ENCODE data around the gene TMCC1. TPM values are rescaled to one million over a fixed set of nuclear protein-coding genes. Genes with fewer than 3 reads are reported as not detected.
"Not testable (repeated sequence)": the region's sequence is repeated elsewhere in the genome, so short reads cannot be mapped to it uniquely, and the experiment has no call there.

The TMCC1 gene
- total RNA-seq, 2 experiments from 2014 or later: 17.6 to 17.8 TPM

- Mint-ChIP-seq H3K27me3 (peaks cover 8% of the 10 kb centered on the region), H3K4me3 (no peak overlapping the region), H3K36me3 (no peaks in the 10 kb centered on the region), H3K9me3 (ENCODE audit: low read depth) (no peaks in the 10 kb centered on the region), H3K4me1 (peaks cover 2% of the 10 kb centered on the region), H3K27ac (no peak overlapping the region)
- CTCF ChIA-PET: interaction anchor here (1.0 to 1.9 kb wide), 3 partner anchors 20 to 293 kb away, joined by 3 to 6 read pairs (median 4); no protein-coding TSS in a partner anchor
- ATAC-seq: no peak
- DNase-seq: no peak
Observed at GRCh38 chr3:129648391-129648790, 245.1 kb downstream of the TMCC1 start.

- ATAC-seq (no peak), DNase-seq (no peak)
- Mint-ChIP-seq H3K36me3 (no peaks in the 10 kb centered on the region), H3K9me3 (ENCODE audit: low read depth) (no peaks in the 10 kb centered on the region), H3K27me3 (peaks cover 8% of the 10 kb centered on the region), H3K4me1 (peaks cover 2% of the 10 kb centered on the region), H3K4me3 (no peak overlapping the region), H3K27ac (no peak overlapping the region)
- CTCF ChIA-PET: no interaction called here
Observed at GRCh38 chr3:129645286-129645685, 248.2 kb downstream of the TMCC1 start.

- ATAC-seq: no peak
- no peaks in the 10 kb centered on the region for H3K36me3 Mint-ChIP-seq
- H3K27ac Mint-ChIP-seq: no peak overlapping the region
- no peak overlapping the region for H3K4me3 Mint-ChIP-seq
- no peaks in the 10 kb centered on the region for H3K9me3 Mint-ChIP-seq (ENCODE audit: low read depth)
- peaks cover 8% of the 10 kb centered on the region for H3K27me3 Mint-ChIP-seq
- no peak for DNase-seq
- CTCF ChIA-PET: no interaction called here
- no peaks in the 10 kb centered on the region for H3K4me1 Mint-ChIP-seq
Observed at GRCh38 chr3:129644836-129645235, 248.7 kb downstream of the TMCC1 start.

- DNase-seq; H3K4me1 Mint-ChIP-seq; ATAC-seq; H3K9me3 Mint-ChIP-seq (ENCODE audit: low read depth); H3K4me3 Mint-ChIP-seq; H3K36me3 Mint-ChIP-seq; H3K27ac Mint-ChIP-seq; CTCF ChIA-PET: not testable (repeated sequence)
- H3K27me3 Mint-ChIP-seq: peaks cover 11% of the 10 kb centered on the region
Observed at GRCh38 chr3:129641567-129642260, 251.8 kb downstream of the TMCC1 start.

GRCh38 chr3:129640985-129641384 lies 252.5 kb downstream of the TMCC1 start:
- DNase-seq; ATAC-seq; CTCF ChIA-PET; H3K9me3 Mint-ChIP-seq (ENCODE audit: low read depth); H3K4me3 Mint-ChIP-seq; H3K36me3 Mint-ChIP-seq; H3K27ac Mint-ChIP-seq; H3K4me1 Mint-ChIP-seq: not testable (repeated sequence)
- H3K27me3 Mint-ChIP-seq: peaks cover 11% of the 10 kb centered on the region

- H3K27me3 Mint-ChIP-seq: peaks cover 13% of the 10 kb centered on the region
- no peaks in the 10 kb centered on the region for H3K9me3 Mint-ChIP-seq (ENCODE audit: low read depth)
- H3K27ac Mint-ChIP-seq: no peak overlapping the region
- no peaks in the 10 kb centered on the region for H3K4me1 Mint-ChIP-seq
- no peaks in the 10 kb centered on the region for H3K36me3 Mint-ChIP-seq
- ATAC-seq (no peak), DNase-seq (no peak)
- CTCF ChIA-PET: interaction anchor here (1.2 kb wide), 1 partner anchor 10 kb away, joined by 3 read pairs; no protein-coding TSS in a partner anchor
- H3K4me3 Mint-ChIP-seq: no peak overlapping the region
Observed at GRCh38 chr3:129638481-129638880, 255.0 kb downstream of the TMCC1 start.

- Mint-ChIP-seq H3K4me1 (no peaks in the 10 kb centered on the region), H3K4me3 (no peak overlapping the region), H3K27ac (no peak overlapping the region), H3K36me3 (no peaks in the 10 kb centered on the region), H3K9me3 (ENCODE audit: low read depth) (no peaks in the 10 kb centered on the region), H3K27me3 (peaks cover 13% of the 10 kb centered on the region)
- DNase-seq (no peak), ATAC-seq (no peak)
- CTCF ChIA-PET: no interaction called here
Observed at GRCh38 chr3:129636082-129636481, 257.4 kb downstream of the TMCC1 start.

GRCh38 chr3:129635656-129636055 lies 257.9 kb downstream of the TMCC1 start:
- CTCF ChIA-PET: no interaction called here
- Mint-ChIP-seq H3K27me3 (peaks cover 13% of the 10 kb centered on the region), H3K36me3 (no peaks in the 10 kb centered on the region), H3K9me3 (ENCODE audit: low read depth) (no peaks in the 10 kb centered on the region), H3K27ac (no peak overlapping the region), H3K4me3 (no peak overlapping the region), H3K4me1 (no peaks in the 10 kb centered on the region)
- no peak for DNase-seq
- ATAC-seq: no peak

GRCh38 chr3:129633751-129634481 lies 259.6 kb downstream of the TMCC1 start:
- Mint-ChIP-seq H3K27ac (no peak overlapping the region), H3K4me3 (no peak overlapping the region), H3K36me3 (no peaks in the 10 kb centered on the region), H3K9me3 (ENCODE audit: low read depth) (no peaks in the 10 kb centered on the region), H3K4me1 (no peaks in the 10 kb centered on the region), H3K27me3 (peaks cover 13% of the 10 kb centered on the region)
- DNase-seq: no peak
- no peak for ATAC-seq
- CTCF ChIA-PET: no interaction called here

- Mint-ChIP-seq H3K4me3 (no peak overlapping the region), H3K27me3 (peaks cover 13% of the 10 kb centered on the region), H3K27ac (no peak overlapping the region), H3K4me1 (peaks cover 3% of the 10 kb centered on the region), H3K9me3 (ENCODE audit: low read depth) (no peaks in the 10 kb centered on the region), H3K36me3 (no peaks in the 10 kb centered on the region)
- DNase-seq (no peak), ATAC-seq (no peak)
- CTCF ChIA-PET: no interaction called here
Observed at GRCh38 chr3:129632977-129633376, 260.5 kb downstream of the TMCC1 start.

- DNase-seq: no peak
- CTCF ChIA-PET: no interaction called here
Observed at GRCh38 chr3:129632556-129632955, 261.0 kb downstream of the TMCC1 start.

GRCh38 chr3:129632056-129632455 lies 261.5 kb downstream of the TMCC1 start:
- Mint-ChIP-seq H3K4me3 (no peak overlapping the region), H3K36me3 (no peaks in the 10 kb centered on the region), H3K27ac (no peak overlapping the region), H3K4me1 (peaks cover 11% of the 10 kb centered on the region), H3K9me3 (ENCODE audit: low read depth) (no peaks in the 10 kb centered on the region), H3K27me3 (peaks cover 8% of the 10 kb centered on the region)
- no peak for DNase-seq
- CTCF ChIA-PET: interaction anchor here (1.2 kb wide), 1 partner anchor 195 kb away, joined by 3 read pairs; no protein-coding TSS in a partner anchor
- ATAC-seq: no peak

More at GRCh38 chr3:129632556-129632955, 261.0 kb downstream of the TMCC1 start:
- Mint-ChIP-seq H3K36me3 (no peaks in the 10 kb centered on the region), H3K27ac (no peak overlapping the region), H3K27me3 (peaks cover 13% of the 10 kb centered on the region), H3K9me3 (ENCODE audit: low read depth) (no peaks in the 10 kb centered on the region), H3K4me3 (no peak overlapping the region), H3K4me1 (peaks cover 7% of the 10 kb centered on the region)
- no peak for ATAC-seq

GRCh38 chr3:129629011-129629410 lies 264.5 kb downstream of the TMCC1 start:
- no peak for ATAC-seq
- no peak for DNase-seq
- no peaks in the 10 kb centered on the region for H3K9me3 Mint-ChIP-seq (ENCODE audit: low read depth)
- peaks cover 20% of the 10 kb centered on the region for H3K4me1 Mint-ChIP-seq
- no peak overlapping the region for H3K27ac Mint-ChIP-seq
- CTCF ChIA-PET: interaction anchor here (1.3 to 2.1 kb wide), 4 partner anchors 196 to 202 kb away, joined by 4 to 7 read pairs (median 6); no protein-coding TSS in a partner anchor
- no peaks in the 10 kb centered on the region for H3K36me3 Mint-ChIP-seq
- H3K27me3 Mint-ChIP-seq: peaks cover 9% of the 10 kb centered on the region
- no peak overlapping the region for H3K4me3 Mint-ChIP-seq

- peak overlapping the region; percentile 82 for H3K4me3 Mint-ChIP-seq
- H3K9me3 Mint-ChIP-seq (ENCODE audit: low read depth): no peaks in the 10 kb centered on the region
- DNase-seq: no peak
- ATAC-seq: no peak
- H3K4me1 Mint-ChIP-seq: peaks cover 20% of the 10 kb centered on the region
- CTCF ChIA-PET: interaction anchor here (0.8 to 2.8 kb wide), 15 partner anchors 10 to 478 kb away, joined by 3 to 28 read pairs (median 4); partner anchors contain the start of genes IFT122 and MBD4
- H3K36me3 Mint-ChIP-seq: no peaks in the 10 kb centered on the region
- H3K27ac Mint-ChIP-seq: peak overlapping the region; percentile 25
- peaks cover 7% of the 10 kb centered on the region for H3K27me3 Mint-ChIP-seq
Observed at GRCh38 chr3:129628169-129628522, 265.4 kb downstream of the TMCC1 start.

Measured in activated CD8-positive, alpha-beta memory T cell treated with anti-CD3 and anti-CD28 coated beads, Interleukin-2, amount 10 ng/mL, durations not matched to agents 7 days and 5 days (primary cell).